ENCODE results near the gene ANKRD65. TPM values are rescaled to one million over a fixed set of nuclear protein-coding genes. Genes with fewer than 3 reads are reported as not detected.

ANKRD65 gene
- total RNA-seq, 1 experiment from 2014 or later: not detected

- intact Hi-C loops (cut with micrococcal nuclease; ENCODE audit: unreplicated experiment): no loop called here
- no peak for DNase-seq (ENCODE audit: low spot score)
- CTCF ChIA-PET: interaction anchor here (0.5 to 0.6 kb wide), 2 partner anchors 151 to 487 kb away, joined by 3 to 6 read pairs; no protein-coding TSS in a partner anchor
- Histone ChIP-seq H3K4me1 (ENCODE audit: insufficient read depth, low read length, poor library complexity, severe bottlenecking) (no peaks in the 10 kb centered on the region), H3K36me3 (ENCODE audit: insufficient read depth, low read length, poor library complexity, severe bottlenecking) (no peaks in the 10 kb centered on the region), H3K9me3 (ENCODE audit: low read depth, low read length, poor library complexity, severe bottlenecking) (no peaks in the 10 kb centered on the region), H3K27me3 (replicated peaks; ENCODE audit: insufficient read depth, low read depth, low read length, poor library complexity) (no peaks in the 10 kb centered on the region), H3K27ac (ENCODE audit: low read depth, low read length, poor library complexity, severe bottlenecking) (no peak overlapping the region), H3K4me3 (ENCODE audit: low read depth, low read length, poor library complexity, severe bottlenecking) (no peak overlapping the region)
- no TSS peak for BruUV-seq (replicated peaks)
- TF ChIP-seq, protein P1, sequence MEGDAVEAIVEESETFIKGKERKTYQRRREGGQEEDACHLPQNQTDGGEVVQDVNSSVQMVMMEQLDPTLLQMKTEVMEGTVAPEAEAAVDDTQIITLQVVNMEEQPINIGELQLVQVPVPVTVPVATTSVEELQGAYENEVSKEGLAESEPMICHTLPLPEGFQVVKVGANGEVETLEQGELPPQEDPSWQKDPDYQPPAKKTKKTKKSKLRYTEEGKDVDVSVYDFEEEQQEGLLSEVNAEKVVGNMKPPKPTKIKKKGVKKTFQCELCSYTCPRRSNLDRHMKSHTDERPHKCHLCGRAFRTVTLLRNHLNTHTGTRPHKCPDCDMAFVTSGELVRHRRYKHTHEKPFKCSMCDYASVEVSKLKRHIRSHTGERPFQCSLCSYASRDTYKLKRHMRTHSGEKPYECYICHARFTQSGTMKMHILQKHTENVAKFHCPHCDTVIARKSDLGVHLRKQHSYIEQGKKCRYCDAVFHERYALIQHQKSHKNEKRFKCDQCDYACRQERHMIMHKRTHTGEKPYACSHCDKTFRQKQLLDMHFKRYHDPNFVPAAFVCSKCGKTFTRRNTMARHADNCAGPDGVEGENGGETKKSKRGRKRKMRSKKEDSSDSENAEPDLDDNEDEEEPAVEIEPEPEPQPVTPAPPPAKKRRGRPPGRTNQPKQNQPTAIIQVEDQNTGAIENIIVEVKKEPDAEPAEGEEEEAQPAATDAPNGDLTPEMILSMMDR (conservative IDR thresholded peaks at IDR 0.05; ENCODE audit: low read depth, low read length): no peak
- no peak for TF ChIP-seq EZH2 (IDR thresholded peaks at IDR 0.05; ENCODE audit: borderline replicate concordance, low read depth, low read length, poor library complexity, severe bottlenecking)
- POLR2A ChIA-PET (ENCODE audit: low non-redundant PET): no interaction called here
These were observed 910 bp upstream of the ANKRD65 start for GRCh38 chr1:1421907-1422464.

GRCh38 chr1:1420654-1421141 lies 378 bp downstream of the ANKRD65 start:
- Histone ChIP-seq H3K27ac (ENCODE audit: low read depth, low read length, poor library complexity, severe bottlenecking) (no peak overlapping the region), H3K9me3 (ENCODE audit: low read depth, low read length, poor library complexity, severe bottlenecking) (no peaks in the 10 kb centered on the region), H3K4me1 (ENCODE audit: insufficient read depth, low read length, poor library complexity, severe bottlenecking) (no peaks in the 10 kb centered on the region), H3K4me3 (ENCODE audit: low read depth, low read length, poor library complexity, severe bottlenecking) (no peak overlapping the region), H3K27me3 (replicated peaks; ENCODE audit: insufficient read depth, low read depth, low read length, poor library complexity) (no peaks in the 10 kb centered on the region), H3K36me3 (ENCODE audit: insufficient read depth, low read length, poor library complexity, severe bottlenecking) (no peaks in the 10 kb centered on the region)
- BruUV-seq (replicated peaks): no TSS peak
- CTCF ChIA-PET: interaction anchor here (0.7 to 0.8 kb wide), 2 partner anchors 13 to 48 kb away, joined by 4 to 9 read pairs; no protein-coding TSS in a partner anchor
- POLR2A ChIA-PET (ENCODE audit: low non-redundant PET): no interaction called here
- no peak for DNase-seq (ENCODE audit: low spot score)
- TF ChIP-seq, protein P1 (conservative IDR thresholded peaks at IDR 0.05; ENCODE audit: low read depth, low read length): no peak
- no peak for TF ChIP-seq EZH2 (IDR thresholded peaks at IDR 0.05; ENCODE audit: borderline replicate concordance, low read depth, low read length, poor library complexity, severe bottlenecking)
- intact Hi-C loops (cut with micrococcal nuclease; ENCODE audit: unreplicated experiment): no loop called here

GRCh38 chr1:1419813-1420653 lies 1.0 kb downstream of the ANKRD65 start:
- POLR2A ChIA-PET (ENCODE audit: low non-redundant PET): no interaction called here

More at GRCh38 chr1:1419813-1420653, 1.0 kb downstream of the ANKRD65 start:
- no peak overlapping the region for H3K27ac ChIP-seq (ENCODE audit: low read depth, low read length, poor library complexity, severe bottlenecking)
- DNase-seq (ENCODE audit: low spot score): no peak
- no TSS peak for BruUV-seq (replicated peaks)
- H3K27me3 ChIP-seq (replicated peaks; ENCODE audit: insufficient read depth, low read depth, low read length, poor library complexity): no peaks in the 10 kb centered on the region
- H3K4me1 ChIP-seq (ENCODE audit: insufficient read depth, low read length, poor library complexity, severe bottlenecking): no peaks in the 10 kb centered on the region
- TF ChIP-seq, protein P1 (conservative IDR thresholded peaks at IDR 0.05; ENCODE audit: low read depth, low read length): no peak
- no peak for TF ChIP-seq EZH2 (IDR thresholded peaks at IDR 0.05; ENCODE audit: borderline replicate concordance, low read depth, low read length, poor library complexity, severe bottlenecking)
- CTCF ChIA-PET: interaction anchor here (0.8 kb wide), 1 partner anchor 12 kb away, joined by 4 read pairs; no protein-coding TSS in a partner anchor
- intact Hi-C loops (cut with micrococcal nuclease; ENCODE audit: unreplicated experiment): loop anchor here (5.0 kb wide), 1 partner anchor 37 kb away; no protein-coding TSS in a partner anchor
- no peak overlapping the region for H3K4me3 ChIP-seq (ENCODE audit: low read depth, low read length, poor library complexity, severe bottlenecking)
- H3K9me3 ChIP-seq (ENCODE audit: low read depth, low read length, poor library complexity, severe bottlenecking): no peaks in the 10 kb centered on the region
- no peaks in the 10 kb centered on the region for H3K36me3 ChIP-seq (ENCODE audit: insufficient read depth, low read length, poor library complexity, severe bottlenecking)
